M059J (cell line): ENCODE data around the gene MYBPHL. TPM values are rescaled to one million over a fixed set of nuclear protein-coding genes. Genes with fewer than 3 reads are reported as not detected.

Experiments
- DNase-seq: peaks from one replicate; pipeline ENCODE4 v3.0.0-alpha.2; 2012; ENCODE audit warnings: low read depth
- total RNA-seq: library from RNA; depleted of rRNA; stranded (reverse); fragments of >200 nt; shearing (Covaris generic); gene quantifications from 2 replicates; pipeline ENCODE4 v1.2.3, GENCODE V29; 2014

The MYBPHL gene
- total RNA-seq, 1 experiment from 2014 or later: not detected

DNA sequence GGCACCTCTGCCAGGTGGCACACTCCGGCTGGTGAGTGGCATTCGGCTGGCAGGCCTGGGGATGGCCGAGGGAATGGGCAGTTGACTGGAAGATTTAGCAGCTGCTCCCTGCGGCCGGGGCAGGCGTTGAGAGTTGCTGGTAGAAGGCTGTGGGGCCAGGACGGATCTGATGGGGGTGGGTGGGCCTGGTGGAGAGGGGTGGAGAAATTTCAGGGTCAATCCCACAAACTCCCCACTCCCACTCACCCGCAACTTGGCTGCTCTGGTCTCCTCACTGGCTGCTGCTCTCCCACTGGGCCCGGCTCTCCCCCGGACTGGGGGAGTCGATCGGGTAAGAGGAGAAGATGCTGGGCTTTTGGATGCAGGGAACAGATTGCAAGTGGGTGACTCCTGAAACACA is 25.9 kb downstream of the MYBPHL start:
- DNase-seq: no peak

DNA sequence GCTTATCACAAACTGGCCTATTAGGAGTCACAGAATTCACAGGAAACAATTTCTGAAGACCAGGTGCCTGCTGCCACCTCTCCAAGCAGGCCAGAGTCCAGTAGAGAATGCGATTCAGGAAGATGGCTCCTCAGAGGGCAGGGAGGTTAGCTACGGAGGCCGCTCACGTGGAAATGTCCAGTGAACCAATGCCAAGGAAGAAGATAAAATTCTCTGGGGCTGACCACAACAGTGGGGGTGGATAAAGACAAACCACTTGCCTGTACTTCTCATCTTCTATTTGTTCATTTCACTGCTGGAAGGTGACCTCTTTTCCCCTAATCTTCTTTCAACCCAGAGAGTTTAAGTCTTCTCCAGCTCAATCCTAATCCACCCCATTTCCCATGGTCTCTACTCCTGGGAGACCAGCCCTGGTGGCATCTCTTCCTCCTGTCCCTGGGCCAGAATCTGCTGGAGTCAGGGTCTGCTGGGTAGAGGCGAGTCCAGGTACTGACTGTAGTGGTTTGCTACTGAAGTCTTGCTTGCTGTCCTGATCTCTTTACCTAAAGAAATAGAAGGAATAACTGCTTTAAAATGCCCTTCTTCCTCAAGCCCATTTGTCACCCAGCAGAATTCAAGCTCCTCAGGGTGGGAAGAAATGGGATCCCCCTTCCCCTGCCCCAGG is 27.1 kb downstream of the MYBPHL start:
- no peak for DNase-seq

- peak; percentile 78 for DNase-seq
Observed at GRCh38 chr1:109277434-109278204, 29.2 kb downstream of the MYBPHL start.

DNA sequence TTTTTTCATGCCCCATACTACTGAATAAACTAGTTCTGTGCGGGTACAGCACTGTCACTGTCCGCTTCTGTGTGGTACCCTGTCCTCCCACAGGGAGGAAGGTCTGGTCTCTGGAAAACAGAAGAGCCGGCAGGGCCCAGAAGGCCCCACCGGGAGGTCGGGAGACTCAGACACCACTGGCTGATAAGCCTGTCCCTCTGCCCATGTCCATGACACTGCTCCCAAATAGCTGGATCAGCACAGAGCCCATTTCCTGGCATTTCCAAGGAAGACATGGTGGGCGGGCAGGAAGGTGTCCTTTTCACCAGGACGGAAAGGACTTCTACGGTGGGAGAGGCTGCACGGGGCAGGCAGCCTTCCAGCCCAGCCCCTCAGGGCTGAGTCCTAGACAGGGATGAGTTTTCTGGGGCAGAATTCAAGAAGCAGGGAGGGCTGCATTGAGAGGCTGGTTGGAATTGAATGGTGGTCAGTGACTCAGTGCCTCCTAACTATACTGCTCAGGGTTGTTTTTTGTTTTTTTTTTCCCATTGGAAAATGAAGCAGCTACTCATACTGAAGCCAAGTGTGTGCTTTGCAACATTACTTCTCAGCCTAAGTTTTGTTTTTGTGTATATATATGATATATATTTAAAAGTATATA is 31.0 kb downstream of the MYBPHL start:
- peak; percentile 87 for DNase-seq

DNA sequence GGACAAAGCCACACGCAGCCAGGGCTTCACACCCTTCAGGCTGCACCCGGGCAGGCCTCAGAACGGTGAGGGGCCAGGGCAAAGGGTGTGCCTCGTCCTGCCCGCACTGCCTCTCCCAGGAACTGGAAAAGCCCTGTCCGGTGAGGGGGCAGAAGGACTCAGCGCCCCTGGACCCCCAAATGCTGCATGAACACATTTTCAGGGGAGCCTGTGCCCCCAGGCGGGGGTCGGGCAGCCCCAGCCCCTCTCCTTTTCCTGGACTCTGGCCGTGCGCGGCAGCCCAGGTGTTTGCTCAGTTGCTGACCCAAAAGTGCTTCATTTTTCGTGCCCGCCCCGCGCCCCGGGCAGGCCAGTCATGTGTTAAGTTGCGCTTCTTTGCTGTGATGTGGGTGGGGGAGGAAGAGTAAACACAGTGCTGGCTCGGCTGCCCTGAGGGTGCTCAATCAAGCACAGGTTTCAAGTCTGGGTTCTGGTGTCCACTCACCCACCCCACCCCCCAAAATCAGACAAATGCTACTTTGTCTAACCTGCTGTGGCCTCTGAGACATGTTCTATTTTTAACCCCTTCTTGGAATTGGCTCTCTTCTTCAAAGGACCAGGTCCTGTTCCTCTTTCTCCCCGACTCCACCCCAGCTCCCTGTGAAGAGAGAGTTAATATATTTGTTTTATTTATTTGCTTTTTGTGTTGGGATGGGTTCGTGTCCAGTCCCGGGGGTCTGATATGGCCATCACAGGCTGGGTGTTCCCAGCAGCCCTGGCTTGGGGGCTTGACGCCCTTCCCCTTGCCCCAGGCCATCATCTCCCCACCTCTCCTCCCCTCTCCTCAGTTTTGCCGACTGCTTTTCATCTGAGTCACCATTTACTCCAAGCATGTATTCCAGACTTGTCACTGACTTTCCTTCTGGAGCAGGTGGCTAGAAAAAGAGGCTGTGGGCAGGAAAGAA is 32.0 kb downstream of the MYBPHL start:
- DNase-seq: peak; percentile 94

DNA sequence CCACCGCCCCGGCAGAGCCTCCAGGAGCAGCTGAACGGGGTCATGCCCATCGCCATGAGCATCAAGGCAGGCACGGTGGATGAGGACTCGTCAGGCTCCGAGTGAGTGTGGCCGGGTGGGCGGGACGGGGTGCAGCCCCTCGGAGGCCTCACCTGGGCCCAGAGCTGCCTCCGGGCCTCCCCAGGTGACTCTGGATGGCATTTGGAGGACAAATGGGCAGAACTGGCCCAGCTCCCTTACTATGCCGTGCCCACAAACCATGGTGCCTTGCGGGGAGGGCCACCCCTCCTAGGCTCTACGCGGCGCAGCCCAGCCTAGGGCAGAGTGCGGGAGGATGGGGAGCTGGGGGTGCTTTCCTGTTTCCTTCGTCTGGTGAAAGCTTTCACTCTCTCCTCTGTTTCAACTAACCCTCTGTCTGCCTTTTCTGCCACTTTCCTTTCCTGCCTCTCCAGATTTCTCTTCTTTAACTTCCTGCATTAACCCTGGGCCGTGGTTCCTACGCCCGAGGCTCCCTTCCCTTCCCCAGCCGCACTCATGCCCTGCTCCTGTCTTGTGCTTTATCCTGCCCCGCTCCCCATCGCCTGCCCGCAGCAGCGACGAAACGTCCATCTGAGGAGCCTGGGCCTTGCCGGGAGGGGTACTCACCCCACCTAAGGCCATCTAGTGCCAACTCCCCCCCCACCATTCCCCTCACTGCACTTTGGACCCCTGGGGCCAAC is 33.1 kb downstream of the MYBPHL start:
- no peak for DNase-seq

DNA sequence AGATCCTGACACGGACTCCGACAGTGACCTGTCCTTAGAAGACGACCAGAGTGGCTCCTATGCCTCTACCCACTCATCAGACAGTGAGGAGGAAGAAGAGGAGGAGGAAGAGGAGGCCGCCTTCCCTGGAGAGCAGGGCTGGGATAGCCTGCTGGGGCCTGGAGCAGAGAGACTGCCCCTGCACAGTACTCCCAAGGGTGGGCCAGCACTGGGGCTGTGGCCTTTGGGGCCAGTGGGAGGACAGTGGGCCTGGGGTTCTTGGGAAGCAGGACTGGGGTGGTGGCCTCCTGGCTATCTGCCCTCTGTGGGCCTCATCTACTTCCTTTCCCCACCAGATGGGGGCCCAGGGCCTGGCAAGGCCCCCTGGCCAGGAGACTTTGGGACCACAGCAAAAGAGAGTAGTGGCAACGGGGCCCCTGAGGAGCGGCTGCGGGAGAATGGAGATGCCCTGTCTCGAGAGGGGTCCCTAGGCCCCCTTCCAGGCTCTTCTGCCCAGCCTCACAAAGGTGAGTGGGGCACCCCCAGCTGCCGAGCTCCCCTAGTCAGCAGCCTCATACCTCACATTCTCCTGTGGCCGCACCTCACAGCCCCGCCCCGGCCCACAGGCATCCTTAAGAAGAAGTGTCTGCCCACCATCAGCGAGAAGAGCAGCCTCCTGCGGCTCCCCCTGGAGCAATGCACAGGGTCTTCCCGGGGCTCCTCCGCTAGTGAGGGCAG is 33.8 kb downstream of the MYBPHL start:
- no peak for DNase-seq

- DNase-seq: no peak
Observed at GRCh38 chr1:109272021-109272799, 34.6 kb downstream of the MYBPHL start.

DNA sequence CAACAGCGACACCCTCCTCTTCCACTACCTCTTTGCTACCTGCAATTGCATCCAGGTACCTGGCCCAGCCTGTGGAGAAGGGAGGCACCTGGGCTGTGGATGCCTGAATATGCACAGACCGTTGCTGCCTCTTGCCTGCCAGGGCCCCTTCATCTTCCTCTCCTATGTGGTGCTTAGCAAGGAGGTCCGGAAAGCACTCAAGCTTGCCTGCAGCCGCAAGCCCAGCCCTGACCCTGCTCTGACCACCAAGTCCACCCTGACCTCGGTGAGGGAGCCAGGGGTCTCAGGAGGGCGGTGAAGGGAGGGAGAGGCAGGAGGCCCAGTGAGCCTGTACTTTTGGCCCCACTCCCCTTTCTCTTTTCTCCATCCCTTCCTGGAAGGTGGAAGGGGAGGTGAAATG is 35.4 kb downstream of the MYBPHL start:
- no peak for DNase-seq

GRCh38 chr1:109270623-109271317 is 36.0 kb downstream of the MYBPHL start:
- DNase-seq: no peak

DNA sequence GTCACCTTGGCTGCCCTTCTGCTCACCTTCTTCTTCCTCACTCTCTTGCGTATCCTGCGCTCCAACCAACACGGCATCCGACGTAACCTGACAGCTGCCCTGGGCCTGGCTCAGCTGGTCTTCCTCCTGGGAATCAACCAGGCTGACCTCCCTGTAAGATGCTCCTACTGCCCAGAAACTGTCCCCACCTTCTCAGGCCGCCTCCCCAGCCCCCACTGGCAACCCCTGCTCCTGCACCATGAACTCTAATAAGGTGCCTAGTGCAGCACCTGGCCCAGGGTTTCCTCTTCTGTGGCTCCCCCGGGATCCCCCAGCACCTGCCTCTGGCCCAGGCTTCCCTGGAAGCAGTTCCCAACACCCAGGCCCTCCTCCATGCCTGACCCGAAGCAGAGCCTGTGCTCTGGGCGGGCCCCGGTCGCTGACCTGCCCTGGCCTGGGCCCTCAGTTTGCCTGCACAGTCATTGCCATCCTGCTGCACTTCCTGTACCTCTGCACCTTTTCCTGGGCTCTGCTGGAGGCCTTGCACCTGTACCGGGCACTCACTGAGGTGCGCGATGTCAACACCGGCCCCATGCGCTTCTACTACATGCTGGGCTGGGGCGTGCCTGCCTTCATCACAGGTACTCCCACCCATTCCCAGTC is 36.7 kb downstream of the MYBPHL start:
- DNase-seq: no peak

- no peak for DNase-seq
Observed at GRCh38 chr1:109269212-109269980, 37.4 kb downstream of the MYBPHL start.

- DNase-seq: no peak
Observed at GRCh38 chr1:109268431-109269211, 38.2 kb downstream of the MYBPHL start.

DNA sequence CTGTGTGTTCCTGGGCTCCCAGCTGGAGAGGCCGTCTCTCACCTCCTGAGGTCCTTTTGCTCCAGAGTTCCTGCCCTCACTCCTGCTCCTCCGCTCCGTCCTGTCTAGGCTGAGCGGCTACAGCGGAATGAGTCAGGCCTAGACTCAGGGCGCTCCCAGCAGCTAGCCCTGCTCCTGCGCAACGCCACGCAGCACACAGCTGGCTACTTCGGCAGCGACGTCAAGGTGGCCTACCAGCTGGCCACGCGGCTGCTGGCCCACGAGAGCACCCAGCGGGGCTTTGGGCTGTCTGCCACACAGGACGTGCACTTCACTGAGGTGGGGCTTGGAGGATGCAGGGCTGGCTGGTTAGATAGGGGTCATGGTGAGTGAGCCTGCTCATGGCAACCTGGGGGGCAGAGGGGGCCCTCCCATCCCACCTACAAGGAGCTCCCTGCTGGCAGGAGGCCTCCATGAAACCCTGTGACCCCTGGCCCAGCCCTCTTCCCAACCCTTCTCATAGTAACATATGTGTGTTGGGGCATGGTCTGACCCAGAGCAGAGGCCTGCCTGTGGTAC is 39.0 kb downstream of the MYBPHL start:
- DNase-seq: no peak

DNA sequence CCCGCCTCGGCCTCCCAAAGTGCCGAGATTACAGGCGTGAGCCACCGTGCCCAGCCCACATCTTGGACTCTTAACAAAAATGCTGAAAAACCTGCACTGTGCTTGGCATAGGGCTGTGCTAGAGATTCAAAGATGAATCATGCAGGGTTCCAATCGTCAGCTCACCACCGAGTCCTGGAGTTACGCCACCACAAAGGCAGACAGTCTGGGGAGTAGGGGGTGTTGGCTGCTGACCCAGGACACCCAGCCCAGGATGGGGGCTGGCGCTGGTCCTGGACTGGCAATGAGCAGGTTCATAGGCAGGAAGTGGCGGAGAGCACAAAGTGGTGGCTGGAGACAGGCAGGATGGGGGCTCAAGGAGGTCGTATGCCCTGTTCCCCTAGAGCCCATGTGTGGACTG is 39.8 kb downstream of the MYBPHL start:
- DNase-seq: peak; percentile 90

DNA sequence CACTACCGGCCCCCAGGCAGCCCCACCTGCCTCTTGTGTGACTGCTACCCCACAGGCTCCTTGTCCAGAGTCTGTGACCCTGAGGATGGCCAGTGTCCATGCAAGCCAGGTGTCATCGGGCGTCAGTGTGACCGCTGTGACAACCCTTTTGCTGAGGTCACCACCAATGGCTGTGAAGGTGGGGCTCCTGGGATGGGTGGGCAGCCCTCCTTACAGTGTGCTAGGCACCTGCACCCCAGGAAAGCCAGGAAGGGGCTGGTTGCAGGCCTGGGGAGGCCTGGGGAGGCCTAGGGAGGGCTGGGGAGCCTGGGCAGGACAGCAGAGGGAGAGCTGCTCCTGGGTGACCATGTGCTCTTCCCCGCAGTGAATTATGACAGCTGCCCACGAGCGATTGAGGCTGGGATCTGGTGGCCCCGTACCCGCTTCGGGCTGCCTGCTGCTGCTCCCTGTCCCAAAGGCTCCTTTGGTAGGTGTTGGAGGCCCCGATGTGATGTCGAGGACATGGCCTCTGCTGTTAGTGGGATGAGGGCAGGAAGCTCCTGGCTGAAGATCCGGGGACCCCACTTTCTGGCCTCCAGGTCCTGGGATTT is 41.0 kb downstream of the MYBPHL start:
- no peak for DNase-seq
